Femur (tissue), 1 donor: ENCODE results near the gene TBC1D2.
"Not testable (repeated sequence)": the region's sequence is repeated elsewhere in the genome, so short reads cannot be mapped to it uniquely, and the experiment has no call there.

ENCODE experiments used
- DNase-seq: peaks from one replicate; pipeline ENCODE4 v3.0.0-alpha.2; 2017

TBC1D2 gene

GRCh38 chr9:98255578-98256296 lies at the start of gene TBC1D2:
TSS of gene TBC1D2 (minus strand) at chr9:98255649. CDS start at chr9:98255541, 108 bp downstream.
- peak; percentile 96 for DNase-seq

GRCh38 chr9:98304381-98304780 lies 48.9 kb upstream of the TBC1D2 start:
- DNase-seq, result no peak

GRCh38 chr9:98303633-98304125 lies 48.2 kb upstream of the TBC1D2 start:
- no peak for DNase-seq

GRCh38 chr9:98302938-98303632 lies 47.6 kb upstream of the TBC1D2 start:
- no peak for DNase-seq

GRCh38 chr9:98302150-98302549 lies 46.7 kb upstream of the TBC1D2 start:
- DNase-seq, result no peak

GRCh38 chr9:98300611-98301010 lies 45.2 kb upstream of the TBC1D2 start:
- no peak for DNase-seq

GRCh38 chr9:98298476-98298875 lies 43.0 kb upstream of the TBC1D2 start:
- no peak for DNase-seq

- DNase-seq, result no peak
Observed at GRCh38 chr9:98295824-98296223, 40.4 kb upstream of the TBC1D2 start.

- no peak for DNase-seq
Observed at GRCh38 chr9:98291820-98292219, 36.4 kb upstream of the TBC1D2 start.

GRCh38 chr9:98290411-98290810 lies 35.0 kb upstream of the TBC1D2 start:
- DNase-seq, result no peak

- no peak for DNase-seq
Observed at GRCh38 chr9:98289614-98290201, 34.3 kb upstream of the TBC1D2 start.

- DNase-seq, result no peak
Observed at GRCh38 chr9:98288881-98289280, 33.4 kb upstream of the TBC1D2 start.

- no peak for DNase-seq
Observed at GRCh38 chr9:98287384-98287783, 31.9 kb upstream of the TBC1D2 start.

GRCh38 chr9:98285446-98285845 lies 30.0 kb upstream of the TBC1D2 start:
- DNase-seq, result no peak

- no peak for DNase-seq
Observed at GRCh38 chr9:98284754-98285153, 29.3 kb upstream of the TBC1D2 start.

- DNase-seq, result not testable (repeated sequence)
Observed at GRCh38 chr9:98283143-98283542, 27.7 kb upstream of the TBC1D2 start.

GRCh38 chr9:98281281-98281680 lies 25.8 kb upstream of the TBC1D2 start:
- DNase-seq, result no peak

- no peak for DNase-seq
Observed at GRCh38 chr9:98280574-98280973, 25.1 kb upstream of the TBC1D2 start.

GRCh38 chr9:98280162-98280561 lies 24.7 kb upstream of the TBC1D2 start:
- no peak for DNase-seq

GRCh38 chr9:98276907-98277469 lies 21.5 kb upstream of the TBC1D2 start:
- no peak for DNase-seq

- DNase-seq, result no peak
Observed at GRCh38 chr9:98275159-98275558, 19.7 kb upstream of the TBC1D2 start.

- DNase-seq, result no peak
Observed at GRCh38 chr9:98272083-98272482, 16.6 kb upstream of the TBC1D2 start.

GRCh38 chr9:98271479-98271878 lies 16.0 kb upstream of the TBC1D2 start:
- DNase-seq, result no peak

GRCh38 chr9:98270284-98270683 lies 14.8 kb upstream of the TBC1D2 start:
- DNase-seq, result not testable (repeated sequence)
